Psoas muscle (tissue), 8 donors: ENCODE data around the gene SV2B. TPM values are rescaled to one million over a fixed set of nuclear protein-coding genes. Genes with fewer than 3 reads are reported as not detected.

Source experiments
- ATAC-seq, 4 donors: fragments of 200-7000 bp; cut with Tn5 transposase; one replicate each; pipeline ENCODE4 v1.9.1; 2020; ENCODE audit warnings: moderate library complexity in 3 of 4, mild to moderate bottlenecking in 2 of 4
- DNase-seq, 2 donors: peaks; one replicate each; pipeline ENCODE4 v3.0.0-alpha.2; 2020
- H3K27ac ChIP-seq: fragments of 200-600 bp; one replicate; pipeline ENCODE4 v1.8.0; 2022
- H3K27me3 ChIP-seq, 3 donors: fragments of 200-600 bp in 1 of 3; one replicate each; pipeline versions ENCODE4 v1.6.1 to v1.8.0; 2013 to 2022; ENCODE audit warnings: low read length in 2 of 3, mild to moderate bottlenecking in 2 of 3, moderate library complexity in 1 of 3; ENCODE audit not compliant: insufficient read depth in 3 of 3
- H3K36me3 ChIP-seq, 2 donors: fragments of 200-600 bp in 1 of 2; one replicate each; pipeline versions ENCODE4 v1.6.1 to v1.8.0; 2013 to 2022; ENCODE audit warnings: low read depth in 1 of 2, mild to moderate bottlenecking in 1 of 2, moderate library complexity in 1 of 2; ENCODE audit not compliant: insufficient read depth in 1 of 2
- H3K4me1 ChIP-seq: fragments of 200-600 bp; one replicate; pipeline ENCODE4 v1.8.0; 2022
- H3K4me3 ChIP-seq: fragments of 200-600 bp; one replicate; pipeline ENCODE4 v1.8.0; 2022; ENCODE audit warnings: mild to moderate bottlenecking
- H3K9me3 ChIP-seq: fragments of 200-600 bp; one replicate; pipeline ENCODE4 v1.8.0; 2022
- CTCF ChIP-seq: fragments of 200-600 bp; IDR thresholded peaks from one replicate; pipeline ENCODE4 v1.8.0; 2022; ENCODE audit warnings: antibody characterized with exemption
- WGBS, 3 donors: extraction: QIAGEN DNeasy Blood & Tissue Kit; methylation state at CpG; one replicate each; pipeline versions ENCODE4 v1.1.6 to v1.1.7; 2013; 5-methylcytosine and 5-hydroxymethylcytosine counted together
- intact Hi-C, 2 donors: fragments of 100-400 bp; cut with DNase I; formaldehyde crosslinking; loops; one replicate each; pipeline versions ENCODE4 v1.11.0 to v1.14.2; 2022
- polyA plus RNA-seq, 3 donors: library from polyadenylated mRNA; stranded (reverse); fragments of 200-250 nt; gene quantifications; one replicate each; pipeline ENCODE4 v1.2.3, GENCODE V29; 2013
- total RNA-seq, 4 donors: library from RNA; stranded (reverse); fragmentation: NEBNext Ultra II Directional in 2 of 4; extraction: Animal tissue kit (Norgen Biotek cat#: 25700) in 2 of 4; gene quantifications; one replicate each; pipeline versions ENCODE4 v1.2.1 to v1.2.4, GENCODE V29; 2021 to 2023
- donor health status: healthy with polysubstance abuse.
- donor health status: DM: no; HTN: no; CAD: no; lungs with moderate emphysema.
- donor health status: Bipolar disorder and iron deficiency.
- donor health status: healthy.
- donor health status: DM: yes; HTN: yes; CAD: no.
- donor health status: DM: no; HTN: no; CAD: no.
- donor health status: DM: no; HTN: no; CAD: no.
- donor health status: DM: yes; HTN: yes; CAD: no.

The SV2B gene
- total and polyA plus RNA-seq, 7 donors = 0.25 to 10.1 (median 2.1) TPM

- intact Hi-C loops = no loop called here
- 76 to 86% (median 80%) methylated on average over 9 of the region's 9 CpGs for WGBS, 3 donors
- no peak for TF ChIP-seq CTCF
Measured at GRCh38 chr15:91136386-91136923, 36.4 kb downstream of the SV2B start.

GRCh38 chr15:91140601-91141000 lies 40.5 kb downstream of the SV2B start:
- no peaks in the 10 kb centered on the region for H3K36me3 ChIP-seq
- H3K27me3 ChIP-seq = peaks cover 0 to 4% (median 0%) of the 10 kb centered on the region in 3 donors
- peaks cover 5% of the 10 kb centered on the region for H3K9me3 ChIP-seq
- no peak overlapping the region for H3K4me3 ChIP-seq
- no peak overlapping the region for H3K27ac ChIP-seq
- intact Hi-C loops = loop anchor here in 1 of 2 donors (10.0 kb wide), 1 partner anchor 54 kb away; no protein-coding TSS in a partner anchor
- ATAC-seq (no peak), DNase-seq (no peak)
- no peak for TF ChIP-seq CTCF
- WGBS, 3 donors = 54 to 67% (median 62%) methylated on average over 1 of the region's 1 CpG
- no peaks in the 10 kb centered on the region for H3K4me1 ChIP-seq

More at GRCh38 chr15:91136386-91136923, 36.4 kb downstream of the SV2B start:
- peak in 1 of 2 donors; percentile 21 for DNase-seq
- Histone ChIP-seq H3K4me1 (no peaks in the 10 kb centered on the region), H3K9me3 (peaks cover 5% of the 10 kb centered on the region), H3K27ac (no peak overlapping the region), H3K4me3 (no peak overlapping the region), H3K36me3 (no peaks in the 10 kb centered on the region), H3K27me3 (peaks cover 0 to 4% (median 0%) of the 10 kb centered on the region in 3 donors)
- ATAC-seq = peak in 1 of 4 donors; percentile 91

GRCh38 chr15:91141097-91141496 lies 41.0 kb downstream of the SV2B start:
- intact Hi-C loops = loop anchor here in 1 of 2 donors (10.0 kb wide), 1 partner anchor 54 kb away; no protein-coding TSS in a partner anchor

GRCh38 chr15:91142106-91142744 lies 42.2 kb downstream of the SV2B start:
- no peak for TF ChIP-seq CTCF
- intact Hi-C loops = loop anchor here in 1 of 2 donors (10.0 kb wide), 1 partner anchor 53 kb away; no protein-coding TSS in a partner anchor
- Histone ChIP-seq H3K27ac (no peak overlapping the region), H3K36me3 (no peaks in the 10 kb centered on the region), H3K4me3 (no peak overlapping the region), H3K27me3 (peaks cover 0 to 4% (median 0%) of the 10 kb centered on the region in 3 donors), H3K9me3 (peaks cover 5% of the 10 kb centered on the region), H3K4me1 (no peaks in the 10 kb centered on the region)
- DNase-seq = no peak
- WGBS, 3 donors = 88 to 93% (median 88%) methylated on average over 1 of the region's 1 CpG
- ATAC-seq = no peak

More at GRCh38 chr15:91141097-91141496, 41.0 kb downstream of the SV2B start:
- Histone ChIP-seq H3K9me3 (peaks cover 5% of the 10 kb centered on the region), H3K4me1 (no peaks in the 10 kb centered on the region), H3K4me3 (no peak overlapping the region), H3K27me3 (peaks cover 0 to 4% (median 0%) of the 10 kb centered on the region in 3 donors), H3K36me3 (no peaks in the 10 kb centered on the region), H3K27ac (no peak overlapping the region)
- TF ChIP-seq CTCF = no peak
- ATAC-seq (no peak), DNase-seq (no peak)
- 40 to 45% (median 44%) methylated on average over 4 of the region's 4 CpGs for WGBS, 3 donors
